ENCODE results near the gene GRK5. TPM values are rescaled to one million over a fixed set of nuclear protein-coding genes. Genes with fewer than 3 reads are reported as not detected.

GRK5 gene
- total and polyA plus RNA-seq, 9 of the 15 experiments (the other 6 are each of a cell fraction or from before 2014, with no cell fraction given): 0.46 to 0.83 (median 0.67) TPM; not detected in 2

- TF ChIP-seq, protein P1, sequence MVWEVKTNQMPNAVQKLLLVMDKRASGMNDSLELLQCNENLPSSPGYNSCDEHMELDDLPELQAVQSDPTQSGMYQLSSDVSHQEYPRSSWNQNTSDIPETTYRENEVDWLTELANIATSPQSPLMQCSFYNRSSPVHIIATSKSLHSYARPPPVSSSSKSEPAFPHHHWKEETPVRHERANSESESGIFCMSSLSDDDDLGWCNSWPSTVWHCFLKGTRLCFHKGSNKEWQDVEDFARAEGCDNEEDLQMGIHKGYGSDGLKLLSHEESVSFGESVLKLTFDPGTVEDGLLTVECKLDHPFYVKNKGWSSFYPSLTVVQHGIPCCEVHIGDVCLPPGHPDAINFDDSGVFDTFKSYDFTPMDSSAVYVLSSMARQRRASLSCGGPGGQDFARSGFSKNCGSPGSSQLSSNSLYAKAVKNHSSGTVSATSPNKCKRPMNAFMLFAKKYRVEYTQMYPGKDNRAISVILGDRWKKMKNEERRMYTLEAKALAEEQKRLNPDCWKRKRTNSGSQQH (CRISPR knock-in tag; IDR thresholded peaks at IDR 0.05): no peak
- TF ChIP-seq HDAC3 (IDR thresholded peaks at IDR 0.05; ENCODE audit: borderline replicate concordance, partially characterized antibody): no peak
- no peak for TF ChIP-seq TOE1 (IDR thresholded peaks at IDR 0.05; ENCODE audit: borderline replicate concordance)
- TF ChIP-seq TOE1 (CRISPR knock-in tag; IDR thresholded peaks at IDR 0.05; ENCODE audit: borderline replicate concordance, low read depth): no peak
- TF ChIP-seq PHB (CRISPR knock-in tag; IDR thresholded peaks at IDR 0.05): no peak
- TF ChIP-seq CAMTA2 (CRISPR knock-in tag; conservative IDR thresholded peaks at IDR 0.05): no peak
- no peak for TF ChIP-seq SFPQ (IDR thresholded peaks at IDR 0.05; ENCODE audit: low read depth, low read length)
- no peak for TF ChIP-seq ELF4 (CRISPR knock-in tag; IDR thresholded peaks at IDR 0.05)
Measured at GRCh38 chr10:119396709-119397071, 189.3 kb downstream of the GRK5 start (continued).

- H4K20me1 ChIP-seq (replicated peaks; ENCODE audit: control insufficient read depth, insufficient read depth, low read length): no peaks in the 10 kb centered on the region
- no peak overlapping the region for H3K4me3 ChIP-seq
- no peaks in the 10 kb centered on the region for H3K36me3 ChIP-seq (ENCODE audit: control insufficient read depth, insufficient read depth, low read length)
- BruUV-seq (replicated peaks): no TSS peak
- no peak overlapping the region for H3K27ac ChIP-seq (ENCODE audit: extremely low read depth, low read depth, low read length)
- no peaks in the 10 kb centered on the region for H3K9me1 ChIP-seq (ENCODE audit: control insufficient read depth, insufficient read depth, low read length)
- POLR2A ChIA-PET: no interaction called here
- 8% methylated on average over 5 of the region's 6 CpGs for WGBS (ENCODE audit: insufficient coverage, low coverage, missing lambda C conversion rate)
- TF ChIP-seq BACH1 (tag; IDR thresholded peaks at IDR 0.05) (no peak), RNF219 (CRISPR knock-in tag; IDR thresholded peaks at IDR 0.05) (no peak), BCOR (IDR thresholded peaks at IDR 0.05) (no peak)
- in situ Hi-C loops (cut with MboI): no loop called here
- peaks cover 0 to 16% of the 10 kb centered on the region in 2 experiments; a peak in 2 of 5 replicates for H3K27me3 ChIP-seq (ENCODE audit: control insufficient read depth in 2 of 2, insufficient read depth in 2 of 2, low read length in 2 of 2)
- no peak for ATAC-seq
- no peaks in the 10 kb centered on the region; a peak in 2 of 5 replicates for H3K4me1 ChIP-seq (replicated peaks in 1 of 2; ENCODE audit: control insufficient read depth in 2 of 2, insufficient read depth in 2 of 2, low read length in 2 of 2)
- no peaks in the 10 kb centered on the region for H3K9me3 ChIP-seq (replicated peaks; ENCODE audit: control insufficient read depth, insufficient read depth, low read depth, low read length)
- no peak for FAIRE-seq
- no peak overlapping the region for H2AFZ ChIP-seq (ENCODE audit: low read depth, low read length)
- intact Hi-C loops (cut with micrococcal nuclease): no loop called here
- DNase-seq (ENCODE audit: extremely low read depth in 1 of 4, low spot score in 3 of 4): no peak
- CTCF ChIA-PET (ENCODE audit: low intra/inter-chr PET ratio): no interaction called here
- no peak overlapping the region for H3K9ac ChIP-seq (ENCODE audit: insufficient read depth in 1 of 2, low read depth in 2 of 2, low read length in 2 of 2)
- H3K4me2 ChIP-seq (ENCODE audit: insufficient read depth, low read length): no peak overlapping the region
- no peaks in the 10 kb centered on the region for H3K79me2 ChIP-seq (ENCODE audit: control insufficient read depth, insufficient read depth, low read length)
Measured at GRCh38 chr10:119397416-119397815, 190.0 kb downstream of the GRK5 start.

Data from K562 (cell line).